Thyroid gland (tissue), 4 donors: ENCODE data around the gene WHRN. TPM values are rescaled to one million over a fixed set of nuclear protein-coding genes. Genes with fewer than 3 reads are reported as not detected.

Experiments used
- DNase-seq, 2 donors: peaks; one replicate each; pipeline ENCODE4 v3.0.0-alpha.2; 2019
- H3K27ac ChIP-seq, 3 donors: fragments of 200-600 bp; sonication (generic); 1 replicate in 2 of 3; 2 replicates in 1 of 3; pipeline ENCODE4 v1.5.1; 2016 to 2019; ENCODE audit warnings: mild to moderate bottlenecking in 1 of 3, moderate library complexity in 1 of 3
- H3K27me3 ChIP-seq: fragments of 200-600 bp; sonication (generic); one replicate; pipeline ENCODE4 v1.5.1; 2019
- H3K36me3 ChIP-seq, 2 donors: fragments of 200-600 bp; sonication (generic); one replicate each; pipeline ENCODE4 v1.5.1; 2016 to 2019
- H3K4me1 ChIP-seq, 2 donors: fragments of 200-600 bp; sonication (generic); one replicate each; pipeline ENCODE4 v1.5.1; 2017 to 2019
- H3K4me3 ChIP-seq, 3 donors: fragments of 200-600 bp; sonication (generic); replicated peaks in 1 of 3; 1 replicate in 2 of 3; 2 replicates in 1 of 3; pipeline ENCODE4 v1.5.1; 2016; ENCODE audit warnings: mild to moderate bottlenecking in 1 of 3
- H3K9me3 ChIP-seq: fragments of 200-600 bp; sonication (generic); one replicate; pipeline ENCODE4 v1.5.1; 2017
- POLR2A ChIP-seq, 2 donors: fragments of 450-650 bp; IDR thresholded peaks; one replicate each; pipeline ENCODE4 v1.6.1; 2017; ENCODE audit warnings: antibody characterized with exemption in 2 of 2, mild to moderate bottlenecking in 2 of 2, moderate library complexity in 1 of 2
- WGBS, 2 donors: methylation state at CpG; one replicate each; pipeline ENCODE4 v1.1.5; 2017; 5-methylcytosine and 5-hydroxymethylcytosine counted together
- intact Hi-C: fragments of 100-400 bp; cut with DNase I; formaldehyde crosslinking; loops from one replicate; pipeline ENCODE4 v1.15.1; 2023
- total RNA-seq, 4 donors: library from RNA; depleted of rRNA; stranded (reverse); fragments of >200 nt; gene quantifications; one replicate each; pipeline ENCODE4 v1.2.3, GENCODE V29; 2016
- TF ChIP-seq, protein P1 (sequence below), 6 experiments: fragments of 200-600 bp in 3 of 6; fragments of 450-650 bp in 3 of 6; sonication (generic) in 3 of 6; IDR thresholded peaks; one replicate each; pipeline ENCODE4 v1.5.1; 2016 to 2019; ENCODE audit warnings: antibody characterized with exemption in 6 of 6, mild to moderate bottlenecking in 2 of 6, inconsistent platforms in 1 of 6, moderate library complexity in 1 of 6

The WHRN gene
- total RNA-seq, 4 donors from 2014 or later: 7.4 to 13.0 (median 10.9) TPM

DNA sequence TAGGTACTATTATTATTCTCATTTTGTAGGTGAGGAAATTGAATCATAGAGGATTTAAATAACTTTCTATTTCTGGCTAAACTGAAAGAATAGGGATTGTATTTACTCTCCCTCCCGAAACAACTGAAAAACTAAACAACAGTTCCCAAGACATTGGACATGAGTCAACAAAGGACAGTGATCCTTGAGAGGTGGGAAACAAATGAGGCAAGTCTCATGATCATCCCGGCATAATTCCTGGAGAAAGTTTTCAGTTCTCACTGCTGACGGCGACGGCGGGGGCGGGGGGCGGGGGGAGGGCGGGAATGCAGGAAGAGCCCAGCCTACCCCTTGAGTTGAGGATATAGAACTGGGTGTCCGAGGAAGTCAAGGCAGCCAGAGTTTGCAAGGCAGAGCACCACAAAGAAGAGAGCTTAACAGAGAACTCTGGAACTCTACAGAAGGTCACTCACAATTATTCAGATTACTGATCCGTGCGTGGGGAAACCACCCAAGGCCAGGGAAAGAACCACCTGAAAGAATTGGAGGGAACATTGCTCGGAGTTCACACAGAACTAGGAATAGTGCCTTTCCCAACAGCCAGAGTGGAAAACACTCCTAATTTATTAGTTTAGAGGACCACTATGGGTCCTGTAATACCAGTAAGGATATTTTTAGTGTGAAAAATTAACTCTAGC lies 27.4 kb upstream of the WHRN start:
- Histone ChIP-seq H3K4me1 (no peaks in the 10 kb centered on the region), H3K36me3 (no peaks in the 10 kb centered on the region), H3K27me3 (no peaks in the 10 kb centered on the region), H3K9me3 (no peaks in the 10 kb centered on the region), H3K27ac (no peak overlapping the region), H3K4me3 (no peak overlapping the region)
- WGBS, 2 donors: 31 to 34% methylated on average over 13 of the region's 13 CpGs
- TF ChIP-seq POLR2A (IDR thresholded peaks at IDR 0.05): no peak
- TF ChIP-seq, protein P1, sequence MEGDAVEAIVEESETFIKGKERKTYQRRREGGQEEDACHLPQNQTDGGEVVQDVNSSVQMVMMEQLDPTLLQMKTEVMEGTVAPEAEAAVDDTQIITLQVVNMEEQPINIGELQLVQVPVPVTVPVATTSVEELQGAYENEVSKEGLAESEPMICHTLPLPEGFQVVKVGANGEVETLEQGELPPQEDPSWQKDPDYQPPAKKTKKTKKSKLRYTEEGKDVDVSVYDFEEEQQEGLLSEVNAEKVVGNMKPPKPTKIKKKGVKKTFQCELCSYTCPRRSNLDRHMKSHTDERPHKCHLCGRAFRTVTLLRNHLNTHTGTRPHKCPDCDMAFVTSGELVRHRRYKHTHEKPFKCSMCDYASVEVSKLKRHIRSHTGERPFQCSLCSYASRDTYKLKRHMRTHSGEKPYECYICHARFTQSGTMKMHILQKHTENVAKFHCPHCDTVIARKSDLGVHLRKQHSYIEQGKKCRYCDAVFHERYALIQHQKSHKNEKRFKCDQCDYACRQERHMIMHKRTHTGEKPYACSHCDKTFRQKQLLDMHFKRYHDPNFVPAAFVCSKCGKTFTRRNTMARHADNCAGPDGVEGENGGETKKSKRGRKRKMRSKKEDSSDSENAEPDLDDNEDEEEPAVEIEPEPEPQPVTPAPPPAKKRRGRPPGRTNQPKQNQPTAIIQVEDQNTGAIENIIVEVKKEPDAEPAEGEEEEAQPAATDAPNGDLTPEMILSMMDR (IDR thresholded peaks at IDR 0.05): no peak
- intact Hi-C loops: no loop called here
- DNase-seq: no peak

DNA sequence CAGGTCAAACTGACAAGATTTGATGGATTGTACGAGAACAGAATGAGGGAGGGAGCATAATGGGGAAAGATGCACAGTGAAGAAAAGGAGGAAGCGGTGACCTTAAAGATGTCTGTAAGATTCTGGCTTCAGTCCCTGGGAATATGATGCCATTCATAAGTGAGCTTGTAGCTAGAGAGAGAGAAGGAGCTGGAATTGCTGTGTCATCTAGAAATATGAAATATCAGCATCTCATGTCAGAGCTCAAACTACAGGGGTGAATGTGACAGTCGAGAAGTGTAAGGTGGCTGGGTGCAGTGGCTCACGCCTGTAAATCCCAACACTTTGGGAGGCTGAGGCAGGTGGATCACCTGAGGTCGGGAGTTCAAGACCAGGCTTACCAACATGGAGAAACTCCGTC lies 24.0 kb upstream of the WHRN start:
- intact Hi-C loops: no loop called here
- H3K9me3 ChIP-seq: no peaks in the 10 kb centered on the region
- H3K27ac ChIP-seq: no peak overlapping the region
- H3K4me1 ChIP-seq: no peaks in the 10 kb centered on the region
- no peak for DNase-seq
- H3K27me3 ChIP-seq: no peaks in the 10 kb centered on the region
- whole genome bisulfite sequencing, 2 donors: 80 to 94% methylated on average over 6 of the region's 6 CpGs
- no peak overlapping the region for H3K4me3 ChIP-seq
- H3K36me3 ChIP-seq: no peaks in the 10 kb centered on the region
- TF ChIP-seq POLR2A (IDR thresholded peaks at IDR 0.05): no peak
- TF ChIP-seq, protein P1 (IDR thresholded peaks at IDR 0.05): no peak

DNA sequence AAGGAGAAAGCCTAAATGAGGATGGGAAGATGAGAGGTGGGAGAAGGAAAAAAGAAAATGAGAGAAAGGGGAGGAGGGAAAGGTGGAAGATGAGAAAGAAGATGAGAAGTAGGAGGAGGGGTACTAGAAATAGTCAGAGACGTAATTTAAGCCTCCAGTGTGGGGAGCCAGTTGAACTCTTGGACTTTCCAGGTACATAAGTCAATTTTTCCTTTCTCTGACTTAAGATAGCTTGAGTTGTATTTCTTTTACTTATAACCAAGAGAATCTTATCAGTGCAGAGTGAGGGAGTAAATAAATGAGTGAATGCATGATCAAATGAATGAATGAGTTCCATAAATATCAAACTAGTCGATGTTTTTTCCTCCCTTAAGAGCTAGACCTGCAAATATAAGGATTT lies 21.5 kb upstream of the WHRN start:
- 84% methylated on average over 2 of the region's 2 CpGs for WGBS, 2 donors
- DNase-seq: no peak
- H3K4me3 ChIP-seq: no peak overlapping the region
- H3K4me1 ChIP-seq: no peaks in the 10 kb centered on the region
- H3K9me3 ChIP-seq: no peaks in the 10 kb centered on the region
- H3K27me3 ChIP-seq: no peaks in the 10 kb centered on the region
- TF ChIP-seq POLR2A (IDR thresholded peaks at IDR 0.05): no peak
- TF ChIP-seq, protein P1 (IDR thresholded peaks at IDR 0.05): no peak
- no peaks in the 10 kb centered on the region for H3K36me3 ChIP-seq
- H3K27ac ChIP-seq: no peak overlapping the region
- intact Hi-C loops: no loop called here

DNA sequence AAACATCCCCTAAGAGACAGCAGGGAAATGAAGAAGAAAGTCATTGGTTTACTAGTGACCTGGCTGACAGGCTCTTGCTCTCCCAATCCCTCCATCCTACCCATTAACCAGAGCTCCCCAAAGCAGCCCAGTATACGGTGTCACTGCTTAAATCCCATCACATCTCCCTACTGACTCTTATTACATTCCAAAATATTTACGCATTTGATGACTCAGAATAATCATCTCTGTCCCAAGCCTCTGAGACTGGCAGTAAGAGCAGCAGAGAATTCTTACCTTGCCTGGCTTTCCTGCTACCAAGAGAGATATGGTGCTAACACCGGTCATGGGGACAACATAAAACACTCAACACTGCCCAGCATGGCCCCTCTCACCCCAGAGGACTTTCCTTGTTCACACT lies 20.2 kb upstream of the WHRN start:
- 68 to 82% methylated on average over 3 of the region's 3 CpGs for WGBS, 2 donors
- DNase-seq: no peak
- H3K4me1 ChIP-seq: no peaks in the 10 kb centered on the region
- no peak overlapping the region for H3K4me3 ChIP-seq
- no peak overlapping the region for H3K27ac ChIP-seq
- intact Hi-C loops: no loop called here
- H3K27me3 ChIP-seq: no peaks in the 10 kb centered on the region
- no peak for TF ChIP-seq POLR2A (IDR thresholded peaks at IDR 0.05)
- TF ChIP-seq, protein P1 (IDR thresholded peaks at IDR 0.05): no peak
- H3K36me3 ChIP-seq: no peaks in the 10 kb centered on the region
- no peaks in the 10 kb centered on the region for H3K9me3 ChIP-seq

DNA sequence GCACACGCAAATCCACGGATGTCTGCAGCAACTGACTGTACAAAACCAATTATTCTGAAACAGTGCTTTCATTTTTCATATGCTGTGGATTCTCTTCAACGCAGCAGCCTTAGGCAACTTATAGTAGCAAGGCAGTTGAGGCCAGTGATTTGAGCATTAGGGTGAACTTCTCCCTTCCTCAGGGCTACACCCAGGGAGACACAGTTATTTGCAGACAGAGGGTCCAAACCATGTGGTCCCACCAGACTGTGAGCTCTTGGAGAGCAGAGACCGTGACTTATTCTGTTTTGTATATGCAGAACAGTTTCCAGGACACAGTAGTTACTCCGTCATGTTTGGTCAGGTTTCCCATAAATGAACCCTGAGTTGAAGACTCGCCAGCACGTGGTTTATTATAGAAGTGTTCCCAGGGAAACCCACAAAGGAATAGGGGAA lies 19.0 kb upstream of the WHRN start:
- intact Hi-C loops: no loop called here
- TF ChIP-seq, protein P1 (IDR thresholded peaks at IDR 0.05): no peak
- no peak for TF ChIP-seq POLR2A (IDR thresholded peaks at IDR 0.05)
- Histone ChIP-seq H3K36me3 (no peaks in the 10 kb centered on the region), H3K9me3 (no peaks in the 10 kb centered on the region), H3K4me3 (no peak overlapping the region), H3K27ac (no peak overlapping the region), H3K4me1 (no peaks in the 10 kb centered on the region), H3K27me3 (no peaks in the 10 kb centered on the region)
- 67 to 68% methylated on average over 7 of the region's 7 CpGs for WGBS, 2 donors
- DNase-seq: no peak
